HG03103 (cell line): Measurements from ENCODE around the gene PAX3.
"Not testable (repeated sequence)": the region's sequence is repeated elsewhere in the genome, so short reads cannot be mapped to it uniquely, and the experiment has no call there.

ENCODE experiments used
- ATAC-seq: cut with Tn5 transposase; IDR thresholded peaks from one replicate; pipeline ENCODE4 v1.9.1; 2021; ENCODE audit warnings: low read depth; ENCODE audit not compliant: unreplicated experiment

The PAX3 gene

GRCh38 chr2:222160125-222160524 lies 138.7 kb downstream of the PAX3 start:
- ATAC-seq: no peak

GRCh38 chr2:222159221-222159620 lies 139.6 kb downstream of the PAX3 start:
- no peak for ATAC-seq

- ATAC-seq: not testable (repeated sequence)
These were observed 143.7 kb downstream of the PAX3 start for GRCh38 chr2:222155003-222155664.
